GM21390 (cell line): ENCODE results near the gene MTCL1.
"Not testable (repeated sequence)": the region's sequence is repeated elsewhere in the genome, so short reads cannot be mapped to it uniquely, and the experiment has no call there.

ENCODE experiments used
- ATAC-seq: cut with Tn5 transposase; IDR thresholded peaks from one replicate; pipeline ENCODE4 v1.9.1; 2021; ENCODE audit not compliant: unreplicated experiment

MTCL1 gene

DNA sequence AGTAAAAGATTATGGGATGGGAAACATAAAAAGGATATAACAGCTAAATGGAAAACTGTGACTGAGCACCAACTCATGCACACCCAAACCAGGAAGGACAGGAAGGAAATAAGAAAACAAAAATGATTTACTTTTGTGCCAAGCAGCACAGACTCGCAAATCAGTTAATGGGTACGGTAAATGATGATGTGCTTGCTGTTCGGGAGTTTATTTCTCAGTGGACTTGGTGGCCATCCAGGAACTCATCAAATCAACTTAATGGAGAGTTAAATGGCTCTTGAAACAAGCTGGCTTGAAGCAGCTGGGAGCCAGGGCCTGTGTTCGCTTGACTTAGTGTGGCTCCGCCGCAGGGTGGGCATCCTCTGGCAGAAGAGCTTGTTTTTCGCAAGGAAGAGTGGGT is 36.2 kb downstream of the MTCL1 start:
- no peak for ATAC-seq

DNA sequence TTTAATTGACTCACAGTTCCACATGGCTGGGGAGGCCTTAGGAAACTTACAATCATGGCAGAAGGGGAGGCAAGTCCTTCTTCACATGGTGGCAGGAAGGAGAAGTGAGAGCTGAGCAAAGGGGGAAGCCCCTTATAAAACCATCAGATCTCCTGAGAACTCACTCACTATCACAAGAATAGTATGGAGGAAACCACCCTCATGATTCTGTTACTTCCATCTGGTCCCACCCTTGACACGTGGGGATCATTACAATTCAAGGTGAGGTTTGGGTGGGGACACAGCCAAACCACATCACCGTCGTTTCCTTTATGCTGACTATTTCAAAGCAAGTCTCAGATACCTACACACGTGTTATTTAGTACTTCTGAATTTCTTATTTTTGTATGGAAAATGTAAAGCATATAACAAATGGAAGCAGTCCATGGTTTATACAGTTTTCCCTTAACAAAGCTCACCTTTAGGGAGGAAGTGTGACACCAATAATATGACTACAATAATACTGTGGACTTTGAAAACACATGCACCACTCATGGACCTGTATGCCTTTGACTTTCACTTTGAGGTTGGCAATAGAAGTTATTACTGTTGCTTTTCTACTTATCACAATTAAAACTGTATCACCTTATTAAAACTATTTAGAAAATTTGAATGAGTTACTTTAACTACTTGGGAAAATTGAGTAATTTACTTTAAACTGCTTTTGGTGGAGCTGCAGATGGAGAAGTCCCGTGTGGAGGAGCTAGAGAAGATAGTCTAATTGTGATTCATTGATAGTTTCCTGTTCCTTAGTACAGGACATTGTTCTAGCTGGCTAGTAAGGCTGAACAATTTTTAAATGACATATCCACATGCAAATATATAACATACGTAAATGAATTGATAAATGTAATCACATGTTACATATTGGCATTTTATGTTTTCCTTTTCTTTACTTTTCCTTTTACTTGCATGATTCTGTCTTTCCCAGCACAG is 37.3 kb downstream of the MTCL1 start:
- no peak for ATAC-seq

DNA sequence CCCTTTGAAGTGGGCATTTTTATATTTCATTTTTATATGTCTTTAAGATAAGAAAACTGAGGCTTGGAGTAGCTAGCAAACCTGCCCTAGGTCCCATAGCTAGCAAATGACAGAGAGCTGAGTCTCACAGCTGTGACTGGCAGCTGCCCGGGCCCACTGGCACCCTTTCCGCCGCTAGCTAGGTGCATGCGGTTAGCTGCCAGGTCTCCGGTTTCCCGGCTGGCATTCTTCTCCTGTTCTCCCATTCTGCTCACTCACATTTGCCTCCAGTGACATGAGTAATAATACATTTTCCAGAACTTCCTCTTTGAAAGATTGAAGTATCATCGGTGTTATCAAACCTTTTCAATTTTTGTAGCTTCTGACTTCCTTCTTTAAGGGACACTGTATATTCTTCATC is 38.7 kb downstream of the MTCL1 start:
- no peak for ATAC-seq

DNA sequence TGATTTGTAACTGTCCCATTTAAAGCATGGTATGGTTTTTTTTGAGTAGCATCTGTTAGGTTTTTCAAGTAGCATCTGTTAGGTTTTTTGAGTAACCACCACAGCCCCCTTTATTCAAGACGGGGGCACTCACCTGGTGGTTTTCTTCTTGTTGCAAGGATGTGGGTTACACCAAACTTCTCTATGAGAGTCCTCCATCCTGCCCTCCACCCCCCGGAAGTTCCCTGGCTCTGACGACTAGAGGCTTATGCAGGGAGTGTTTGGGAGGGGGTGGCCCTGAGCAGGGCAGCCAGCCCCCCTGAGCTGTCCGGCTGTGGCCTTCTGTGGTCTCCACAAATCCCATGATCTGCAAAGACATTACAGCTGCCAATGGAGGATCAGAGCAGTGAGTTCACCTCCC is 39.3 kb downstream of the MTCL1 start:
- ATAC-seq, result no peak

DNA sequence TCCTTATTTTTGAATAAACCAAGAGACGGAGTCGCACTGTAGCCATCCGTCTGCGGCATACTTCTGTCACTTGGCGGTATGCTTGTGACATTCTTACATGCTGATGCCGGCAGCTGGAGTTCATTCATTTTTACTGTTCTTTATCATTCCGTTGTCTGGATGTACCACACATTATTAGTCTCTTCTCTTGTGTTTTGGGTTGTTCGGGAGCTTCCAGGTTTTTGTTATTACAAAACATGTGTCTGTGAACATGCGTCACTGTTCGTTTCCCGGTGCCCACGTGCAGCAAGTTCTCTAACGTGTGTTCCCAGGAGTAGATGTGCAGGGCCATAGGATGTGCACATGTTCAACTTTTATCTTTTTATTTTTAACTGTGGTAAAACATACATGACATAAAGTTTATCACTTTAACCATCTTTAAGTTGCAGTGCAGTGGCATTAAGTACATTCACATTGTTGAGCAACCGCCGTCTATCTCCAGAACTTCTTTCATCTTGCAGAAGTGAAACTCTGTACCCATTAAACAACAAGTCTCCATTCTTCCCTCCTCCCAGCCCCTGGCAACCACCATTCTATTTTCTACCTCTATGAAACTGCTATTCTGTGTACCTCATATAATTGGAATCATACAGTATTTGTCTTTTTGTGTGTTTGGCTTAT is 40.1 kb downstream of the MTCL1 start:
- no peak for ATAC-seq

DNA sequence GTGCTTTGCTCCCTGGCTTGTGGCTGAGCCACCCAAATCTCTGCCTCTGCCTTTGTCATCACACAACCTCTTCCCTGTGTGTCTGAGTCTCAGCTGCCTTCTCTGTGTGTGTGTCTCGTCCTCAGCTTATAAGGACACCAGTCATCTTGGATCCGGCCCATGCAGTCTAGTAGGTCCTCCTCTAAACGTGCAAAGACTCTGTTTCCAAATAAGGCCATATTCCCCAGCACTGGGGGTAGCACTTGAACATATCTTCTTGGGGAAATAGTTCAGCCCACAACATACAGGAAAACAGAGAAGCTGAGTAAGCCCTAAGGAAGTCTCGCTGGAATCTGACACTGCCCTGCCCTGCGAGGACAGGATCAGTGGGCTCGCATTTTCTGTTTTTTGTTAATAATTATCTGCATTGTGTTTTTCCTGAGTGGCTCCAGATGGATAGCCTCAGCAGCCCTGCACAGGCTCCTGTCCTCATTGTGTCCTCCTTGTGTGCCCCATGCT is 42.1 kb downstream of the MTCL1 start:
- no peak for ATAC-seq

DNA sequence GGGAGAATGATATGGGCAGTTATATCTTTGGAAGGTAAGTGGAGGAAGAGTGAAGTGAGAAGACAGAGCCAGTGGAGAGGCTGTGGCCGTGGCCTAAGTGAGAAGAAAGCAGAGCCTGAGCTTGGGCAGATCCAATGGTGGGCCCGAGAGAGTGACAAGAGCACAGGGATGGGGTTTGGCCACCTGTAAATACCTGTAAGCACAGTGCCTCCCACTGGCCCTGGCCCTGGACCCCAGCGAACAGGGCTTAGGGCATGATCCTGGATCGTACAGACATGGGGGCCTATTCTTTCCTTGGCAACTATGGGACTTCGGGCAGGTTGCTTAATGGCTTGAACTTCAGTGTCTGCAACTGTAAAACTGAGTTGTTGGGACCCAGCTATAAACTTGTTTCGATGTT is 44.1 kb downstream of the MTCL1 start:
- no peak for ATAC-seq

DNA sequence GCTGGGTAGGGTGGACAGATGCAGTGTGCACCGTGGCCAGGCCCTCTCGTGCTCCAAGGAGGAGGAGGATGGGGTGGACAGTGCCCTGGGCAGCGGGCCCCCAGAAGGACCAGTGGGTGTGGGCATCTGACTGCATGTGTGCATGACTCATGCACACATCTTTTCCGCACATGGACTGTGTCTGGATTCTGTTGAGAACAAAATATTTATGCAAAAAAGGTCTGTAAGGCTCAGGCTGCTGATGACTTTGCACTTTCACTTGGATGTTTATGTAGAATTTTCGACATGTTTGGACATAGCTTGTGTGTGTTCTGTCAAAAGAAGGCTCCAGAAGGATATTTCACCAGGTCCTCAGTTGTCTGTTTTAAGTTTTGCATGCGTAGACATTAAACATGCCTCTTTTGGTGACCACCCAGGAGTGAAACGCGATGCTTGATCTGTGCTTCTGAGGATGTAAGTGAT is 45.6 kb downstream of the MTCL1 start:
- no peak for ATAC-seq

DNA sequence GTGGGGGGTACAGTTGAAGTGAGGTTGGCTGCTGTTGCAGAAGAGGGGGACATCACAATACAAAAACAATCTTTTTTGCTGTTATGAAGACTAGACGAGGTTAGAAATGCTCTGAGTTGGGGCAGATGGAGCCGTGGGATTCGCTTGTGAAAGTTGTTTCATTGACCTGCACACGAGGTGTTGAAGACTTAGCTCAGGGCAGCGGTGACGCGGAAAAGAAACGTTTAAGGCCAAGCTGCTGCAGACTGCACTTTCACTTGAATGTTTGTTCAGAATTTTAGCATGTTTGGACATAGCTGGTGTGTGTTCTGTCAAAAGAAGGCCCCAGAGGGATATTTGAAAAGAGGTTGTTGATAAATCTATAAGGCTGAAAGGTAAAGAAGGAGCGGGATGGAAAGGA is 46.3 kb downstream of the MTCL1 start:
- ATAC-seq, result no peak

DNA sequence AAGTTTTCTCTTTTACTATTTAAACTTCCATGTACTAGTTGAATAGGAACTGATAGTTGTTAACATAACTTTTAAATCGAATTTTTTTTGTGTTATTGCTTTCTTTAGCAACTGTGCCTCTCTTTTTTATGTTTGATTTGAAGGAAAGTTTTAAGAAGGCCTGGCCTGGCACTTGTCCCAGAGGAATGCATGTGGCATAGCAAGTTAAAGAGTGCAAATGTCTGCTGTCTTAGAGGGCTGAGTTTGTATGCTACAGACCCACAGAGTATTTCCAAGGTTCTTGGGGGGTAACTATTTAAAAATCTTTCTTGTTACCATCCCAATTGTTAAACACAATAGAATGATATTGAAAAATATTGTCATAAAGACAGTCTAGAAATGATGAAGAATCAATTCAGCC is 47.0 kb downstream of the MTCL1 start:
- ATAC-seq, result no peak

DNA sequence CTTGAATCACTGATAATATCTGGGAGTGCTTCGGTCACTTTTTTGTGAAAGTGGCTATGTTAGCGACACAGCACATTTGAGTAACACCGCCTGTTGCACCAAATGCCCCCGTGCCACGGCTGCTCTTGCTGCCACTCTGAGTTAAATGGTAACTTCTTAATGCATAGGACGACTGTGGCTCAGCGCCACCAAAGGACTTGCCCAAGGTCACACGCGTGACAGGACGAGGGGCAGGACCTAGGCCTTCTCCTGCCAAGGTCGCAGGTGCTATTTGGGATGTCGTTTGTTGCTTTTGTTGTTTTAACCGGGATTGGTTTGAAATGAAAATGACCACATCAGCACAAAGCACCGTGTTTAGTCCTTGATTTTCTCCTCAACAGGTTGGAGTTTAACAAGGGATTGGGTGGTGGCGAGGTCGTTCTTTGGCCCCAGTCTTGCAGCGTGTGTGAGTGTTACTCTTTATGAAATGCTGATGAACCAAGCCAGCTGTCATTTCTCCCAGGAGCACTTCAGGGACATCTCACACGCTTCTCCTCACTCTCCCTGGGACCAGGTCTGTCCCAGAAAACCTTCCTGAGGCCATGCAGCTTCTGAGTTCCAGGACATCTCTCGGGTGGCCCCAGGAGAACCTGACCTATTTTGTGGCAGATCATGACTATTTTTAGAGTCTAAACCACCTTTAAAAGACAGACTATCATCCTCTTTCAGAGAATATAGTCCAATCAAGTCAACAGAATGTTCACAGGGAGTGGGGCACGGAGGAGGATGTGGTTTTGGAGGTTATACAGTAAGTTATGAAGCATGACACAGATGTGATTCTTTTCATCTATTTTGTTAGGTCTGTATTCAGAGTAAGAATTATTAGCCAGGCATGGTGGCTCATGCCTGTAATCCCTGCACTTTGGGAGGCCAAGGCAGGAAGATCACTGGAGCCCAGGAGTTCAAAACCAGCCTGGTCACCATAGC is 49.9 kb downstream of the MTCL1 start:
- ATAC-seq, result no peak

DNA sequence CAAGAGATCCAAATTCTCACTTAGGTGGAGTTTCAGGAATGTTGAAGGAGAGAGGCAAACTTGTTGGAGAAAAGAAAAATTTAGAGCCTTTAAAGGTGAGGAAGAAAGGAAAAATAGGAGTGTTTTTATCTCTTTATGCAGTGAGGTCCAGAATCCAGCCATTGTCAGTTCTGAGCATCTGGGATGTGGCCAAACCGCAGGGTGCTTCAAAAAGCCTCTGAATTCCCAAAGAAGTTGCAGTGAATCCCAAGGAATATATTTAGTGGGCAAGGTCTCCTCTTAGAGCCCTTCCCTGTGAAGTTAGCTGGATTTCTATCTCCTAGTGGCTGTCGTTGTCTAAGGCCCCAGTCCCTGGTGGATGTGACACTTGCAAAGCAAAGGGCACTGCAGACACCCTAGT is 51.2 kb downstream of the MTCL1 start:
- ATAC-seq, result no peak

DNA sequence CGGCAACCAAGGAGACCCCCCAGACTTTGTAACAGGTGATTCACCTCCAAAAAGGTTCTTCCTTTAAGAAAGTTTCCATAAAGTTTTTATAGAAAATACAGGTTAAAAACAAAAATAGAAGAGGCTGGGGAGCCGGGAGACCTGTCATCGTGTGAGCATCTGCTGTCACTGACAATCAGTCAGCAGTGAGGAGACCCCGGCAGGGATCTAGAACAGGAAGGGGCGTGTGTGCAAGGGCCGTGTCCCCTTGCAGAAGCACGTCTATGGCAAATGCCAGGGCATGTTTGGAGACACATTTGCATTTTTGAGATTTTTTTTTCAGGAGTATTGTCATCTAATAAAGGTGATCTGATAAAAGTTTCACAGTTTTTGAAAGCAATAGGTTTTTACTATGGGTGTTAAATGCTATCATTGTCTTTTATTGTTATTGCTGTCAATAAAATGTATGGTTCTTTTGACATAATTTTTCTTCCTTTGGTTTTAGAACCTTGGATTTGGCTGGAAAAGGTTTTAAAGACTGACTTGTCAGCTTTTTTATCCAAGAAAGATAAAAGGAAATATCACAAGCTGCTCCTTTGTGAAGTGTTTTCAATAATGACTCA is 52.1 kb downstream of the MTCL1 start:
- ATAC-seq, result no peak

DNA sequence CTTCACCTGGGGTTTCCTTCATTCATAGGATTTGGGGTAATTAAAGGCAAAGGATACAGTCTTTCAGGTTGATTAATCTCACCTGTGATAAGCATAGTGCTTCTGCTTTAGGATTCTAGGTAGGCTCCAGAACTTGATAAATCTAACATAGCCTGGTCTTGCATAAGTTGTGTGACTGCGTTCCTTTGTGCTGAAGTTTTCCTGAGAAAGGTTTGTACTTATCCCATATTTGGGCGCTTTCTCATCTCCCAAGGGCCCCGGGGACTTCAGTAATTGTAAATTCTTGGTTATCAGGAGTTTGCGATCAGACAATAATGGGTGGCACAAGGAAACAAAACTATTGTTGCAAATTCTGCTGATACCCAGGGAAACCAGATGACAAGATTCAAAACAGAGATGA is 53.1 kb downstream of the MTCL1 start:
- ATAC-seq, result no peak

DNA sequence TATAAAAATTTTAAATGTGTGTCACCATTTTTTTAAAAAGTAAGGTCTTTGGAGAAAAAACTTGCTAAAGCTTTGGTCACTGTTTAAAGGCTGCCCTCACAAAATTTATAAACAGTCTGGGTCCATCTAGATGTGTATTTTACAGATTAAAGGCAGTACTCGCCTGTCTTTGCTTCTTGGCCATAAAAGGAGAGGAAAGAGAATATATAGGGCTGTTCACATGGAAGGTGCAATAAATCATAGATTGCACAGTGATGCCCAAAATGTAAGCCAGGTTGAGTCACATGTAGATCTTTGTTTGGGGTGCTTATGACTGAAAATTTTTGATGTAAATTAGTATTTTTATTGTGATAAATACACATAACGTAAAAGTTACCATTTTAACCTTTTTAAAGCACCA is 55.6 kb downstream of the MTCL1 start:
- ATAC-seq, result no peak

DNA sequence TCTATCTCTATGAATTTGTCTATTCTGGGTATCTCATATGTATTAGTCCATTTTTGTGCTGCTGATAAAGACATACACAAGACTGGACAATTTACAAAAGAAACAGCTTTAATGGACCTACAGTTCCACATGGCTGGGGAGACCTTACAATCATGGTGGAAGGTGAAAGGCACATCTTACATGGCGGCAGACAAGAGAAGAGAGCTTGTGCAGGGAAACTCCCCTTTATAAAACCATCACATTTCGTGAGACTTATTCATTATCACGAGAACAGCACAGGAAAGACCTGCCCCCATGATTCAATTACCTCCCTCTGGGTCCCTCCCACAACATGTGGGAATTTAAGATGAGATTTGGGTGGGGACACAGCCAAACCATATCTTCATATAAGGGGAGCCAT is 56.2 kb downstream of the MTCL1 start:
- ATAC-seq, result not testable (repeated sequence)

DNA sequence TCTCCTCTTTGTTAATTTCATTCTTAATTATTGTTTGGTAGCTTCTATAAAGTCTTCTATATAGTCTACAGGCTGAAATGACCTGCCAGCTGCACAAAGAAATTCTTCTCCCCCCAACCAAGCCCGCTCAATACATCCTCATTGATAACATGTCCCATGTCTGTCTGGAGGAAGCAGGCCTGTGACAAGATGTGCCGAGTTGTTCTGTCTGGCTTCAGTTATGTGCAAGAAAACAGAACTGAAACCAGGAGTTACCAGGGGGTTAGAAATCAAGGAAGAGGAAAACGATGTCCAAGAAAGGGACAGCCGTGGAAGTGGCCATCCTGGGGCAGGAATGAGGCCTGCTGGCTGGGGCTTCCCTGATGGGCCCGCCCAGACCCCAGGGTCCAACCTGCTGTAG is 57.6 kb downstream of the MTCL1 start:
- ATAC-seq, result no peak

DNA sequence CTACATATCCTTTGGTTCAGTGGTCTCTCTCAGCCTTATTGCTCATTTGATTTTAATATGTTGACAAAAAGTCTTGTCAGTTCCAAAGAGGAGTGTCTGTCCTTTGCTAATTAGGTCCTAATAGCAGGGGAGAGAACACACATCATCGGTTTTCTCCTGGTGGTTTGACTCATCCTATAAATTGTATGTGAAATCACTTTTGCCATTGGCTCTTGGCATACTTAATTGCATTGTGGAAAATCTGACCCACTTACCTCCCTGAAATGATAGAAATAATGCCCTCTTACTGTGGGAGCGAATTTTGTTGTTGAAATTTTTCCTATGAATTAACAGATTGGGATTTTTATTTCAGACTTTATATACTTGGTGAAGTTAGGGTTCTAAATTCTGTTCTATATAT is 58.3 kb downstream of the MTCL1 start:
- ATAC-seq, result no peak

DNA sequence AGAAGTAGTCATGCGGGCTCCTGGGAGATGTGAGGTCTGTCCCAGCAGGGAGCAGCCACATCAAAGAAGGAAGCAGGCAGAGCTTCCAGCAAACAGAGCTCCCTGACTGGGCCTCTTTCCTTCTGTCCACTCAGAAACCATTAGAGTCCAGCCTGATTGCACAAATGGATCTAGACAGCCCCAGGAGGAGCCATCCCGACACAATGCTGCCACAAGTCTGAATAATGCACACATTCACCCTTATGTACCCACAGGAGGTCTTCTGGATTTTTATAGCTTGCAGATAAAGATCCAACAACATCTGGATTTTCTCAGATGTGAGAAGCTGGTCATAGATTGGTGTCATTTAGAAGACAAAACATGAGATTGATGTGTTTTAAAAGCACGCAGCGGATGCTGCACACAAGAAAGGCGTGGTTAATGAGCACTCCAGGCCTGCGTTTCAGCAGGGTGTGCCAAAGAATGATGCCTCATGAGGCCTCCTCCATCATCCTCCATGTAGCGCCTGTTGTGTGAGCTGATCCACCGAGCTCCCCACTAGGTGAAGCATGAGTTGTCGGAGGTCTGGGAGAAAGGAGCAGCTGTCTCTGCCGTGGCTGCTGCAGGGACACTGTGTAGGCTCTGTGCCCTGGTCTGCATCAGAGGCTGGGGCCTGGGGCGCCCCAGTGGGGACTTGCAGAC is 60.6 kb downstream of the MTCL1 start:
- ATAC-seq, result no peak
